CD8-positive, alpha-beta memory T cell (primary cell): ENCODE results near the gene SEC63. TPM values are rescaled to one million over a fixed set of nuclear protein-coding genes. Genes with fewer than 3 reads are reported as not detected.

Experiments
- CTCF ChIA-PET: fragments of 350-600 bp; sonication (Branson Sonifier 250); formaldehyde crosslinking; loops from one replicate; lab custom pipeline; 2021; ENCODE audit warnings: antibody characterized with exemption; lab: Charles Lee
- POLR2A ChIA-PET: fragments of 350-600 bp; sonication (Branson Sonifier 250); formaldehyde crosslinking; loops from one replicate; lab custom pipeline; 2021; ENCODE audit warnings: antibody characterized with exemption; lab: Charles Lee
- DNase-seq, 5 donors: peaks; one replicate each; pipeline versions ENCODE4 v3.0.0 to v3.0.0-alpha.2; 2020 to 2022; ENCODE audit warnings: mixed read lengths in 1 of 5
- H3K27ac ChIP-seq: one replicate; pipeline ENCODE4 v1.7.0; 2013; ENCODE audit warnings: low read depth, mild to moderate bottlenecking, low read length, moderate library complexity
- H3K27me3 ChIP-seq: 2 replicates; pipeline ENCODE4 v1.7.0; 2013; ENCODE audit warnings: low read length, mild to moderate bottlenecking; ENCODE audit not compliant: insufficient read depth, poor library complexity, severe bottlenecking
- H3K36me3 ChIP-seq: 2 replicates; pipeline ENCODE4 v1.7.0; 2013; ENCODE audit warnings: mild to moderate bottlenecking, low read length, moderate library complexity; ENCODE audit not compliant: insufficient read depth
- H3K4me1 ChIP-seq: 2 replicates; pipeline ENCODE4 v1.7.0; 2013; ENCODE audit warnings: mild to moderate bottlenecking, low read length, moderate library complexity; ENCODE audit not compliant: insufficient read depth
- H3K4me3 ChIP-seq: 2 replicates; pipeline ENCODE4 v1.7.0; 2013; ENCODE audit warnings: mild to moderate bottlenecking, low read length
- H3K9me3 ChIP-seq: 2 replicates; pipeline ENCODE4 v1.7.0; 2013; ENCODE audit warnings: mild to moderate bottlenecking, low read length
- H3K27ac Mint-ChIP-seq, 8 donors: one replicate each; pipeline ENCODE4 v1.8.0; 2020 to 2021; ENCODE audit warnings: mixed read lengths in 8 of 8, mild to moderate bottlenecking in 6 of 8, inconsistent platforms in 3 of 8, moderate library complexity in 3 of 8
- H3K27me3 Mint-ChIP-seq, 2 donors: one replicate each; pipeline ENCODE4 v1.8.0; 2020 to 2021; ENCODE audit warnings: mixed read lengths in 2 of 2, mild to moderate bottlenecking in 1 of 2, moderate library complexity in 1 of 2
- H3K36me3 Mint-ChIP-seq, 3 donors: one replicate each; pipeline ENCODE4 v1.8.0; 2020 to 2021; ENCODE audit warnings: mixed read lengths in 3 of 3, inconsistent platforms in 1 of 3, mild to moderate bottlenecking in 1 of 3
- H3K4me1 Mint-ChIP-seq, 3 donors: one replicate each; pipeline ENCODE4 v1.8.0; 2020 to 2021; ENCODE audit warnings: mixed read lengths in 3 of 3, inconsistent platforms in 1 of 3, mild to moderate bottlenecking in 1 of 3
- H3K4me3 Mint-ChIP-seq, 7 donors: one replicate each; pipeline ENCODE4 v1.8.0; 2020 to 2021; ENCODE audit warnings: mixed read lengths in 7 of 7, mild to moderate bottlenecking in 6 of 7, moderate library complexity in 4 of 7, inconsistent platforms in 2 of 7
- H3K9me3 Mint-ChIP-seq, 5 donors: one replicate each; pipeline ENCODE4 v1.8.0; 2020 to 2022; ENCODE audit warnings: mixed read lengths in 5 of 5, mild to moderate bottlenecking in 3 of 5, moderate library complexity in 2 of 5, inconsistent platforms in 1 of 5
- polyA plus RNA-seq: library from polyadenylated mRNA; unstranded; fragments of 300-500 nt; fragmentation: Illumina TruSeq; gene quantifications from one replicate; pipeline ENCODE4 v1.2.3, GENCODE V29; 2021
- total RNA-seq, 2 experiments: library from RNA; stranded (reverse); gene quantifications; one replicate each; pipeline ENCODE4 v1.2.3, GENCODE V29; 2021

Gene SEC63
- total and polyA plus RNA-seq, 3 experiments from 2014 or later, result 36.4 to 85.1 (median 75.0) TPM

- ChIA-PET CTCF (interaction anchor here (1.3 to 5.1 kb wide), 5 partner anchors 14 to 102 kb away, joined by 4 to 38 read pairs (median 5); no protein-coding TSS in a partner anchor), POLR2A (interaction anchor here (1.6 kb wide), 1 partner anchor 39 kb away, joined by 6 read pairs; no protein-coding TSS in a partner anchor)
- DNase-seq, result no peak
- H3K27ac ChIP-seq, result no peak overlapping the region
- H3K4me1 ChIP-seq, result peaks cover 13% of the 10 kb centered on the region
- no peaks in the 10 kb centered on the region for H3K27me3 ChIP-seq
- no peaks in the 10 kb centered on the region for H3K36me3 ChIP-seq
- Mint-ChIP-seq H3K9me3 (no peaks in the 10 kb centered on the region), H3K4me1 (peaks cover 16 to 27% (median 18%) of the 10 kb centered on the region in 3 donors), H3K36me3 (no peaks in the 10 kb centered on the region), H3K27ac (peak overlapping the region in 4 of 8 donors; percentile 30 to 88 (median 54)), H3K4me3 (peak overlapping the region in 2 of 7 donors; percentile 18 to 50), H3K27me3 (no peaks in the 10 kb centered on the region)
- no peak overlapping the region for H3K4me3 ChIP-seq
- no peaks in the 10 kb centered on the region for H3K9me3 ChIP-seq
Observed at GRCh38 chr6:107832151-107833056, 125.6 kb downstream of the SEC63 start.

GRCh38 chr6:107830060-107830459, 127.9 kb downstream of the SEC63 start:
- no peak for DNase-seq
- Histone ChIP-seq H3K27ac (no peak overlapping the region), H3K4me3 (no peak overlapping the region), H3K27me3 (no peaks in the 10 kb centered on the region), H3K4me1 (peaks cover 15% of the 10 kb centered on the region), H3K36me3 (no peaks in the 10 kb centered on the region), H3K9me3 (no peaks in the 10 kb centered on the region)
- CTCF ChIA-PET, result interaction anchor here (1.1 to 5.1 kb wide), 2 partner anchors 18 to 117 kb away, joined by 3 to 38 read pairs; no protein-coding TSS in a partner anchor
- no peaks in the 10 kb centered on the region for H3K9me3 Mint-ChIP-seq
- peaks cover 17 to 34% (median 23%) of the 10 kb centered on the region in 3 donors for H3K4me1 Mint-ChIP-seq
- POLR2A ChIA-PET, result no interaction called here
- H3K27ac Mint-ChIP-seq, result peak overlapping the region in 2 of 8 donors; percentile 1 to 86
- H3K36me3 Mint-ChIP-seq, result no peaks in the 10 kb centered on the region
- H3K27me3 Mint-ChIP-seq, result no peaks in the 10 kb centered on the region
- no peak overlapping the region for H3K4me3 Mint-ChIP-seq

GRCh38 chr6:107827541-107827940, 130.5 kb downstream of the SEC63 start:
- Mint-ChIP-seq H3K9me3 (peaks cover 0 to 3% (median 0%) of the 10 kb centered on the region in 5 donors), H3K27me3 (no peaks in the 10 kb centered on the region), H3K27ac (peak overlapping the region in 5 of 8 donors; percentile 14 to 54 (median 39)), H3K4me1 (peaks cover 32 to 48% (median 35%) of the 10 kb centered on the region in 3 donors), H3K36me3 (peaks cover 0 to 12% (median 0%) of the 10 kb centered on the region in 3 donors), H3K4me3 (no peak overlapping the region)
- Histone ChIP-seq H3K27ac (no peak overlapping the region), H3K9me3 (no peaks in the 10 kb centered on the region), H3K27me3 (no peaks in the 10 kb centered on the region), H3K4me3 (no peak overlapping the region), H3K4me1 (peaks cover 16% of the 10 kb centered on the region), H3K36me3 (no peaks in the 10 kb centered on the region)
- ChIA-PET POLR2A (interaction anchor here (1.1 kb wide), 1 partner anchor 41 kb away, joined by 3 read pairs; no protein-coding TSS in a partner anchor), CTCF (interaction anchor here (1.2 to 3.5 kb wide), 7 partner anchors 8 to 147 kb away, joined by 3 to 27 read pairs (median 4); no protein-coding TSS in a partner anchor)
- peak in 2 of 5 donors; percentile 27 to 65 for DNase-seq

- POLR2A ChIA-PET, result interaction anchor here (0.6 to 2.9 kb wide), 16 partner anchors 11 to 1302 kb away, joined by 3 to 31 read pairs (median 6); no protein-coding TSS in a partner anchor
- H3K4me3 Mint-ChIP-seq, result peak overlapping the region; percentile 93 to 97 (median 97)
- peaks cover 67 to 77% (median 73%) of the 10 kb centered on the region in 3 donors for H3K4me1 Mint-ChIP-seq
Observed at GRCh38 chr6:107823047-107823557, 134.9 kb downstream of the SEC63 start.

GRCh38 chr6:107822176-107823046, 135.6 kb downstream of the SEC63 start:
- no peaks in the 10 kb centered on the region for H3K36me3 ChIP-seq
- Mint-ChIP-seq H3K27ac (peak overlapping the region; percentile 95 to 100 (median 100)), H3K4me3 (peak overlapping the region; percentile 93 to 97 (median 97)), H3K4me1 (peaks cover 68 to 77% (median 73%) of the 10 kb centered on the region in 3 donors), H3K9me3 (peaks cover 0 to 3% (median 0%) of the 10 kb centered on the region in 5 donors), H3K36me3 (peaks cover 0 to 36% (median 7%) of the 10 kb centered on the region in 3 donors), H3K27me3 (no peaks in the 10 kb centered on the region)
- ChIA-PET CTCF (interaction anchor here (0.8 to 4.7 kb wide), 10 partner anchors 22 to 109 kb away, joined by 3 to 65 read pairs (median 5); no protein-coding TSS in a partner anchor), POLR2A (interaction anchor here (0.6 to 5.3 kb wide), 17 partner anchors 10 to 1301 kb away, joined by 3 to 31 read pairs (median 5); partner anchors contain the start of gene SEC63)
- peak; percentile 34 to 79 (median 70) for DNase-seq
- H3K4me1 ChIP-seq, result peaks cover 58% of the 10 kb centered on the region
- no peaks in the 10 kb centered on the region for H3K9me3 ChIP-seq
- peak overlapping the region; percentile 92 for H3K27ac ChIP-seq
- peak overlapping the region; percentile 68 for H3K4me3 ChIP-seq
- no peaks in the 10 kb centered on the region for H3K27me3 ChIP-seq

More at GRCh38 chr6:107823047-107823557, 134.9 kb downstream of the SEC63 start:
- CTCF ChIA-PET, result interaction anchor here (0.8 to 4.7 kb wide), 11 partner anchors 22 to 109 kb away, joined by 3 to 65 read pairs (median 6); no protein-coding TSS in a partner anchor
- Histone ChIP-seq H3K9me3 (no peaks in the 10 kb centered on the region), H3K27ac (peak overlapping the region; percentile 92), H3K4me3 (peak overlapping the region; percentile 68), H3K27me3 (no peaks in the 10 kb centered on the region), H3K4me1 (peaks cover 51% of the 10 kb centered on the region), H3K36me3 (no peaks in the 10 kb centered on the region)
- Mint-ChIP-seq H3K9me3 (peaks cover 0 to 3% (median 0%) of the 10 kb centered on the region in 5 donors), H3K27me3 (no peaks in the 10 kb centered on the region), H3K27ac (peak overlapping the region; percentile 95 to 100 (median 100)), H3K36me3 (peaks cover 0 to 30% (median 3%) of the 10 kb centered on the region in 3 donors)
- DNase-seq, result peak; percentile 28 to 80 (median 67)

- DNase-seq, result no peak
- CTCF ChIA-PET, result interaction anchor here (0.8 to 4.7 kb wide), 8 partner anchors 14 to 95 kb away, joined by 3 to 65 read pairs (median 5); no protein-coding TSS in a partner anchor
- peaks cover 0 to 41% (median 7%) of the 10 kb centered on the region in 3 donors for H3K36me3 Mint-ChIP-seq
- H3K9me3 Mint-ChIP-seq, result peaks cover 0 to 3% (median 0%) of the 10 kb centered on the region in 5 donors
- POLR2A ChIA-PET, result interaction anchor here (0.7 to 5.3 kb wide), 10 partner anchors 25 to 136 kb away, joined by 3 to 27 read pairs (median 6); partner anchors contain the start of gene SEC63
- peaks cover 68 to 84% (median 78%) of the 10 kb centered on the region in 3 donors for H3K4me1 Mint-ChIP-seq
- Histone ChIP-seq H3K27me3 (no peaks in the 10 kb centered on the region), H3K36me3 (no peaks in the 10 kb centered on the region), H3K4me1 (peaks cover 65% of the 10 kb centered on the region), H3K9me3 (no peaks in the 10 kb centered on the region), H3K27ac (peak overlapping the region; percentile 92), H3K4me3 (peak overlapping the region; percentile 68)
- H3K4me3 Mint-ChIP-seq, result peak overlapping the region; percentile 93 to 97 (median 97)
- H3K27ac Mint-ChIP-seq, result peak overlapping the region; percentile 95 to 100 (median 100)
- no peaks in the 10 kb centered on the region for H3K27me3 Mint-ChIP-seq
Observed at GRCh38 chr6:107821591-107821990, 136.4 kb downstream of the SEC63 start.
